Testis (tissue), 3 donors: ENCODE measurements around the gene AQP2. TPM values are rescaled to one million over a fixed set of nuclear protein-coding genes. Genes with fewer than 3 reads are reported as not detected.

ENCODE experiments used
- DNase-seq: peaks from one replicate; pipeline ENCODE4 v3.0.0-alpha.2; 2019
- H3K27ac ChIP-seq, 2 donors: fragments of 200-600 bp; sonication (generic); one replicate each; pipeline ENCODE4 v1.5.1; 2019
- H3K27me3 ChIP-seq: fragments of 200-600 bp; sonication (generic); one replicate; pipeline ENCODE4 v1.5.1; 2019
- H3K36me3 ChIP-seq: fragments of 200-600 bp; sonication (generic); one replicate; pipeline ENCODE4 v1.5.1; 2017; ENCODE audit warnings: low read depth; ENCODE audit errors: missing control alignments
- H3K4me1 ChIP-seq: fragments of 200-600 bp; sonication (generic); one replicate; pipeline ENCODE4 v1.5.1; 2019
- H3K4me3 ChIP-seq, 2 donors: fragments of 200-600 bp; sonication (generic); one replicate each; pipeline ENCODE4 v1.5.1; 2017 to 2019
- H3K9me3 ChIP-seq: fragments of 200-600 bp; sonication (generic); one replicate; pipeline ENCODE4 v1.5.1; 2017
- CTCF ChIP-seq, 3 experiments: fragments of 450-650 bp in 2 of 3; fragments of 200-600 bp in 1 of 3; sonication (generic) in 1 of 3; IDR thresholded peaks; one replicate each; pipeline ENCODE4 v1.5.1; 2016 to 2019; ENCODE audit warnings: antibody characterized with exemption in 3 of 3, mild to moderate bottlenecking in 2 of 3, moderate library complexity in 1 of 3
- POLR2A ChIP-seq: fragments of 450-650 bp; IDR thresholded peaks from one replicate; pipeline ENCODE4 v1.6.1; 2017; ENCODE audit warnings: antibody characterized with exemption, mild to moderate bottlenecking, moderate library complexity
- WGBS, 2 donors: methylation state at CpG; one replicate each; pipeline ENCODE4 v1.1.5; 2018; 5-methylcytosine and 5-hydroxymethylcytosine counted together
- intact Hi-C: fragments of 100-400 bp; cut with DNase I; formaldehyde crosslinking; loops from one replicate; pipeline ENCODE4 v1.15.1; 2023; ENCODE audit warnings: low total_unique reads
- polyA plus RNA-seq: library from polyadenylated mRNA; stranded (reverse); fragments of 350-450 nt; fragmentation: Illumina TruSeq; extraction: RNeasy Lipid Tissue Mini Kit (QIAGEN cat#74804); gene quantifications from one replicate; pipeline ENCODE4 v1.2.3, GENCODE V29; 2014; ENCODE audit warnings: low read depth, low replicate concordance; ENCODE audit not compliant: insufficient read depth
- total RNA-seq, 2 donors: library from RNA; depleted of rRNA; stranded (reverse); fragments of >200 nt; gene quantifications; one replicate each; pipeline ENCODE4 v1.2.3, GENCODE V29; 2016

The AQP2 gene
- total and polyA plus RNA-seq, 3 donors from 2014 or later = 0.79 to 1.9 (median 1.1) TPM

- Histone ChIP-seq H3K9me3 (no peaks in the 10 kb centered on the region), H3K27me3 (no peaks in the 10 kb centered on the region), H3K27ac (no peak overlapping the region), H3K36me3 (no peaks in the 10 kb centered on the region), H3K4me1 (no peaks in the 10 kb centered on the region), H3K4me3 (no peak overlapping the region)
- DNase-seq = no peak
- TF ChIP-seq CTCF (IDR thresholded peaks at IDR 0.05) (no peak), POLR2A (no peak)
- 84 to 87% methylated on average over 10 to 15 of the region's 16 CpGs for WGBS, 2 donors
- intact Hi-C loops = no loop called here
Measured at GRCh38 chr12:49912345-49913255, 37.9 kb upstream of the AQP2 start.

- no peaks in the 10 kb centered on the region for H3K27me3 ChIP-seq
- TF ChIP-seq CTCF (IDR thresholded peaks at IDR 0.05) = no peak
- TF ChIP-seq POLR2A = no peak
- H3K27ac ChIP-seq = no peak overlapping the region
- no peaks in the 10 kb centered on the region for H3K9me3 ChIP-seq
- intact Hi-C loops = no loop called here
- 82 to 89% methylated on average over 8 of the region's 8 CpGs for WGBS, 2 donors
- H3K36me3 ChIP-seq = no peaks in the 10 kb centered on the region
- no peaks in the 10 kb centered on the region for H3K4me1 ChIP-seq
- no peak for DNase-seq
- no peak overlapping the region for H3K4me3 ChIP-seq
Measured at GRCh38 chr12:49916129-49916919, 34.2 kb upstream of the AQP2 start.

- Histone ChIP-seq H3K27me3 (no peaks in the 10 kb centered on the region), H3K9me3 (no peaks in the 10 kb centered on the region), H3K27ac (no peak overlapping the region), H3K4me1 (peaks cover 6% of the 10 kb centered on the region), H3K4me3 (no peak overlapping the region), H3K36me3 (no peaks in the 10 kb centered on the region)
- TF ChIP-seq CTCF (IDR thresholded peaks at IDR 0.05) (no peak), POLR2A (no peak)
- WGBS, 2 donors = 86 to 91% methylated on average over 12 of the region's 12 CpGs
- DNase-seq = no peak
- intact Hi-C loops = no loop called here
Measured at GRCh38 chr12:49917166-49917787, 33.3 kb upstream of the AQP2 start.

GRCh38 chr12:49917788-49918173 lies 32.8 kb upstream of the AQP2 start:
- H3K27me3 ChIP-seq = no peaks in the 10 kb centered on the region
- WGBS, 2 donors = 91 to 100% methylated on average over 1 to 5 of the region's 5 CpGs
- intact Hi-C loops = no loop called here
- no peak for DNase-seq
- H3K27ac ChIP-seq = no peak overlapping the region
- H3K9me3 ChIP-seq = no peaks in the 10 kb centered on the region
- no peak overlapping the region for H3K4me3 ChIP-seq
- no peaks in the 10 kb centered on the region for H3K36me3 ChIP-seq
- no peak for TF ChIP-seq CTCF (IDR thresholded peaks at IDR 0.05)
- TF ChIP-seq POLR2A = no peak
- H3K4me1 ChIP-seq = peaks cover 11% of the 10 kb centered on the region
